PC-3 (cell line): ENCODE results near the gene TAF1L. TPM values are rescaled to one million over a fixed set of nuclear protein-coding genes. Genes with fewer than 3 reads are reported as not detected.
A peak's percentile ranks its signal among the peaks of the same experiment; 100 is the strongest.

ENCODE experiments used
- ATAC-seq: fragments of 200-7000 bp; cut with Tn5 transposase; 2 replicates; pipeline ENCODE4 v1.9.1; 2020; ENCODE audit warnings: mild to moderate bottlenecking, moderate library complexity
- BruUV-seq: library from RNA; stranded (reverse); fragments of 400-500 nt; replicated peaks from 2 replicates; lab custom pipeline; 2021; lab: Mats Ljungman, UMichigan
- CTCF ChIA-PET: fragments of 300-600 bp; sonication (Branson Sonifier 250); formaldehyde crosslinking; loops from one replicate; lab custom pipeline; 2022; ENCODE audit warnings: antibody characterized with exemption; lab: Charles Lee
- POLR2A ChIA-PET: fragments of 300-600 bp; sonication (Branson Sonifier 250); formaldehyde crosslinking; loops from one replicate; lab custom pipeline; 2022; ENCODE audit warnings: antibody characterized with exemption; ENCODE audit not compliant: unreplicated experiment; lab: Charles Lee
- DNase-seq: peaks from one replicate; pipeline ENCODE4 v3.0.0-alpha.2; 2015
- H2AFZ ChIP-seq: fragments of 300-600 bp; sonication (generic); 2 replicates; pipeline ENCODE4 v1.6.0; 2016; ENCODE audit warnings: antibody characterized with exemption, low read length
- H3F3A ChIP-seq: fragments of 300-600 bp; sonication (generic); one replicate; pipeline ENCODE4 v1.6.0; 2017; ENCODE audit warnings: antibody characterized with exemption, low read length, control low read depth, mild to moderate bottlenecking; ENCODE audit not compliant: unreplicated experiment
- H3K27ac ChIP-seq: fragments of 300-600 bp; sonication (generic); 2 replicates; pipeline ENCODE4 v1.5.1; 2016; ENCODE audit warnings: mild to moderate bottlenecking, low read length
- H3K27me3 ChIP-seq: fragments of 300-600 bp; sonication (generic); 2 replicates; pipeline ENCODE4 v1.6.1; 2016; ENCODE audit warnings: low read length, mixed read lengths
- H3K36me3 ChIP-seq: fragments of 300-600 bp; sonication (generic); 2 replicates; pipeline ENCODE4 v1.6.1; 2016; ENCODE audit warnings: low read depth, mixed run types, low read length, mixed read lengths
- H3K4me1 ChIP-seq: fragments of 300-600 bp; sonication (generic); 2 replicates; pipeline ENCODE4 v1.5.1; 2016; ENCODE audit warnings: low read length; ENCODE audit not compliant: insufficient read depth
- H3K4me2 ChIP-seq: fragments of 300-600 bp; sonication (generic); 2 replicates; pipeline ENCODE4 v1.6.0; 2016; ENCODE audit warnings: low read length
- H3K4me3 ChIP-seq: fragments of 300-600 bp; sonication (generic); 2 replicates; pipeline ENCODE4 v1.5.1; 2016; ENCODE audit warnings: mild to moderate bottlenecking, low read length, mixed read lengths
- H3K79me2 ChIP-seq: fragments of 300-600 bp; sonication (generic); 2 replicates; pipeline ENCODE4 v1.6.1; 2017; ENCODE audit warnings: low read length, mixed read lengths
- H3K9ac ChIP-seq: fragments of 300-600 bp; sonication (generic); 2 replicates; pipeline ENCODE4 v1.6.0; 2016; ENCODE audit warnings: mild to moderate bottlenecking, low read length
- H3K9me2 ChIP-seq: fragments of 300-600 bp; sonication (generic); replicated peaks from 2 replicates; pipeline ENCODE4 v1.6.1; 2016; ENCODE audit warnings: mixed run types, low read length, mixed read lengths
- H3K9me3 ChIP-seq: fragments of 300-600 bp; sonication (generic); 2 replicates; pipeline ENCODE4 v1.6.1; 2016; ENCODE audit warnings: low read length, mixed read lengths
- H4K20me1 ChIP-seq: fragments of 300-600 bp; sonication (generic); 2 replicates; pipeline ENCODE4 v1.6.1; 2016; ENCODE audit warnings: low read length, mixed read lengths
- CTCF ChIP-seq: fragments of 300-600 bp; sonication (generic); conservative IDR thresholded peaks from 2 replicates; pipeline ENCODE4 v1.5.1; 2017; ENCODE audit warnings: antibody characterized with exemption, low read depth, mild to moderate bottlenecking, low read length
- EZH2 ChIP-seq: fragments of 300-600 bp; sonication (generic); IDR thresholded peaks from one replicate; pipeline ENCODE4 v1.6.1; 2017; ENCODE audit warnings: antibody characterized with exemption, mild to moderate bottlenecking, low read length; ENCODE audit not compliant: unreplicated experiment
- EZH2phosphoT487 ChIP-seq: fragments of 300-600 bp; sonication (generic); IDR thresholded peaks from 2 replicates; pipeline ENCODE4 v1.6.1; 2018; ENCODE audit warnings: mild to moderate bottlenecking, antibody characterized with exemption, low read length, borderline replicate concordance
- intact Hi-C: fragments of 100-400 bp; cut with micrococcal nuclease; formaldehyde crosslinking; loops from 2 replicates; pipeline ENCODE4 v1.9.0; 2023
- total RNA-seq: library from RNA; depleted of rRNA; stranded (reverse); fragments of >200 nt; gene quantifications from 2 replicates; pipeline ENCODE4 v1.2.3, GENCODE V29; 2014

Gene TAF1L
- total RNA-seq, 1 experiment from 2014 or later, result not detected

GRCh38 chr9:32627394-32627954 lies 8.0 kb downstream of the TAF1L start:
- intact Hi-C loops, result no loop called here
- H3K36me3 ChIP-seq, result no peaks in the 10 kb centered on the region
- no peak overlapping the region for H3K9ac ChIP-seq
- peak; percentile 86 for DNase-seq
- H3K9me2 ChIP-seq, result no peaks in the 10 kb centered on the region
- H4K20me1 ChIP-seq, result no peaks in the 10 kb centered on the region
- no peak overlapping the region for H2AFZ ChIP-seq
- no peak overlapping the region for H3K4me3 ChIP-seq
- no peak for TF ChIP-seq EZH2phosphoT487
- no peak for TF ChIP-seq CTCF
- TF ChIP-seq EZH2, result no peak
- H3K79me2 ChIP-seq, result no peaks in the 10 kb centered on the region
- peak overlapping the region; percentile 52 for H3K27ac ChIP-seq
- H3K4me2 ChIP-seq, result no peak overlapping the region
- ChIA-PET CTCF (no interaction called here), POLR2A (no interaction called here)
- ATAC-seq, result peak; percentile 85
- no peaks in the 10 kb centered on the region for H3K9me3 ChIP-seq
- H3F3A ChIP-seq, result no peaks in the 10 kb centered on the region
- H3K27me3 ChIP-seq, result peaks cover 20% of the 10 kb centered on the region
- peaks cover 15% of the 10 kb centered on the region for H3K4me1 ChIP-seq
- BruUV-seq, result no TSS peak

- Histone ChIP-seq H4K20me1 (no peaks in the 10 kb centered on the region), H3K79me2 (no peaks in the 10 kb centered on the region), H3F3A (no peaks in the 10 kb centered on the region), H3K36me3 (no peaks in the 10 kb centered on the region), H2AFZ (no peak overlapping the region), H3K9ac (no peak overlapping the region), H3K27ac (no peak overlapping the region), H3K27me3 (0 out of 2 replicates have a peak, but pooled peaks cover 6% of the 10 kb centered on the region), H3K4me3 (no peak overlapping the region), H3K9me3 (no peaks in the 10 kb centered on the region), H3K4me2 (no peak overlapping the region), H3K4me1 (peaks cover 15% of the 10 kb centered on the region), H3K9me2 (no peaks in the 10 kb centered on the region)
- no peak for TF ChIP-seq EZH2phosphoT487
- no peak for TF ChIP-seq CTCF
- TF ChIP-seq EZH2, result no peak
- intact Hi-C loops, result no loop called here
- no TSS peak for BruUV-seq
- ATAC-seq, result no peak
- ChIA-PET POLR2A (no interaction called here), CTCF (no interaction called here)
- no peak for DNase-seq
Observed at GRCh38 chr9:32625320-32625719, 10.1 kb downstream of the TAF1L start.

- POLR2A ChIA-PET, result no interaction called here
- H3K27me3 ChIP-seq, result peaks cover 13% of the 10 kb centered on the region
- no peak overlapping the region for H3K9ac ChIP-seq
- H3K4me3 ChIP-seq, result no peak overlapping the region
- no peaks in the 10 kb centered on the region for H3K79me2 ChIP-seq
- CTCF ChIA-PET, result no interaction called here
- H3K4me1 ChIP-seq, result peaks cover 13% of the 10 kb centered on the region
- TF ChIP-seq EZH2 (no peak), EZH2phosphoT487 (no peak), CTCF (no peak)
- no peaks in the 10 kb centered on the region for H3K9me3 ChIP-seq
- DNase-seq, result no peak
- no peak overlapping the region for H3K4me2 ChIP-seq
- no peaks in the 10 kb centered on the region for H4K20me1 ChIP-seq
- H2AFZ ChIP-seq, result no peak overlapping the region
- BruUV-seq, result no TSS peak
- intact Hi-C loops, result no loop called here
- no peaks in the 10 kb centered on the region for H3K9me2 ChIP-seq
- ATAC-seq, result no peak
- H3K36me3 ChIP-seq, result no peaks in the 10 kb centered on the region
- H3F3A ChIP-seq, result no peaks in the 10 kb centered on the region
- no peak overlapping the region for H3K27ac ChIP-seq
Observed at GRCh38 chr9:32622948-32623347, 12.5 kb downstream of the TAF1L start.
